ENCODE data around the gene ACKR2. TPM values are rescaled to one million over a fixed set of nuclear protein-coding genes. Genes with fewer than 3 reads are reported as not detected.

The ACKR2 gene
- total RNA-seq, 1 donor = not detected

- DNase-seq (ENCODE audit: insufficient read length, low spot score, missing footprints) = no peak
- Histone ChIP-seq H3K36me3 (ENCODE audit: insufficient read depth, low read length) (no peaks in the 10 kb centered on the region), H3K27ac (ENCODE audit: low read depth, low read length) (no peak overlapping the region), H4K20me1 (ENCODE audit: insufficient read depth, low read length) (no peaks in the 10 kb centered on the region), H2AFZ (ENCODE audit: low read length) (no peak overlapping the region), H3K4me2 (ENCODE audit: insufficient read depth, low read length) (no peak overlapping the region), H3K9me3 (ENCODE audit: low read depth, low read length) (no peaks in the 10 kb centered on the region), H3K27me3 (ENCODE audit: insufficient read depth, low read length) (peaks cover 14% of the 10 kb centered on the region), H3K4me3 (ENCODE audit: insufficient read depth, low read length) (no peak overlapping the region), H3K79me2 (ENCODE audit: insufficient read depth, low read length) (no peaks in the 10 kb centered on the region), H3K4me1 (ENCODE audit: insufficient read depth, low read length) (no peaks in the 10 kb centered on the region)
- TF ChIP-seq, protein P1, sequence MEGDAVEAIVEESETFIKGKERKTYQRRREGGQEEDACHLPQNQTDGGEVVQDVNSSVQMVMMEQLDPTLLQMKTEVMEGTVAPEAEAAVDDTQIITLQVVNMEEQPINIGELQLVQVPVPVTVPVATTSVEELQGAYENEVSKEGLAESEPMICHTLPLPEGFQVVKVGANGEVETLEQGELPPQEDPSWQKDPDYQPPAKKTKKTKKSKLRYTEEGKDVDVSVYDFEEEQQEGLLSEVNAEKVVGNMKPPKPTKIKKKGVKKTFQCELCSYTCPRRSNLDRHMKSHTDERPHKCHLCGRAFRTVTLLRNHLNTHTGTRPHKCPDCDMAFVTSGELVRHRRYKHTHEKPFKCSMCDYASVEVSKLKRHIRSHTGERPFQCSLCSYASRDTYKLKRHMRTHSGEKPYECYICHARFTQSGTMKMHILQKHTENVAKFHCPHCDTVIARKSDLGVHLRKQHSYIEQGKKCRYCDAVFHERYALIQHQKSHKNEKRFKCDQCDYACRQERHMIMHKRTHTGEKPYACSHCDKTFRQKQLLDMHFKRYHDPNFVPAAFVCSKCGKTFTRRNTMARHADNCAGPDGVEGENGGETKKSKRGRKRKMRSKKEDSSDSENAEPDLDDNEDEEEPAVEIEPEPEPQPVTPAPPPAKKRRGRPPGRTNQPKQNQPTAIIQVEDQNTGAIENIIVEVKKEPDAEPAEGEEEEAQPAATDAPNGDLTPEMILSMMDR (IDR thresholded peaks at IDR 0.05; ENCODE audit: extremely low read depth, low read depth, low read length) = no peak
Observed at GRCh38 chr3:42852441-42852840, 43.2 kb downstream of the ACKR2 start.

DNA sequence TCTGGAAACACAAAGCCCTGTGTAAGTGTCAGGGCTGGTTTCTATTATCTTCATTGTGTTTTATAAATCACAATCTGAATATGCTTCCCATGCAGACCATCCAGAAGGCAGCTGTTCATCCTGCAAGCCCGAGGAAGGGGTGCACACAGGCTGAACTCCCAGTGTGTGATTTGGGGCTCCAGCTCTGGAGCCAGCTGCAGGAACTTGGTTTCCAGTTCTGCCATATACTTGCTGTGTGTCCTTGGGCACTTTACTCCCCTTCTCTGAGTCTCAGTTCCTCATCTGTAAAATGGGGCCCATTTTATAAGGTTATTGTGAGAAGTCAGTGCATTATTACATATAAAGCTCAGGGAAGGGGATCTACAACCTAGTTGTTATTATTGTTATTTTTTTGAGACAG is 43.8 kb downstream of the ACKR2 start:
- no peak for DNase-seq (ENCODE audit: insufficient read length, low spot score, missing footprints)
- Histone ChIP-seq H3K4me3 (ENCODE audit: insufficient read depth, low read length) (no peak overlapping the region), H3K9me3 (ENCODE audit: low read depth, low read length) (no peaks in the 10 kb centered on the region), H4K20me1 (ENCODE audit: insufficient read depth, low read length) (no peaks in the 10 kb centered on the region), H3K79me2 (ENCODE audit: insufficient read depth, low read length) (no peaks in the 10 kb centered on the region), H2AFZ (ENCODE audit: low read length) (no peak overlapping the region), H3K27me3 (ENCODE audit: insufficient read depth, low read length) (peaks cover 14% of the 10 kb centered on the region), H3K4me1 (ENCODE audit: insufficient read depth, low read length) (no peaks in the 10 kb centered on the region), H3K36me3 (ENCODE audit: insufficient read depth, low read length) (no peaks in the 10 kb centered on the region), H3K27ac (ENCODE audit: low read depth, low read length) (no peak overlapping the region), H3K4me2 (ENCODE audit: insufficient read depth, low read length) (no peak overlapping the region)
- TF ChIP-seq, protein P1 (IDR thresholded peaks at IDR 0.05; ENCODE audit: extremely low read depth, low read depth, low read length) = no peak

DNA sequence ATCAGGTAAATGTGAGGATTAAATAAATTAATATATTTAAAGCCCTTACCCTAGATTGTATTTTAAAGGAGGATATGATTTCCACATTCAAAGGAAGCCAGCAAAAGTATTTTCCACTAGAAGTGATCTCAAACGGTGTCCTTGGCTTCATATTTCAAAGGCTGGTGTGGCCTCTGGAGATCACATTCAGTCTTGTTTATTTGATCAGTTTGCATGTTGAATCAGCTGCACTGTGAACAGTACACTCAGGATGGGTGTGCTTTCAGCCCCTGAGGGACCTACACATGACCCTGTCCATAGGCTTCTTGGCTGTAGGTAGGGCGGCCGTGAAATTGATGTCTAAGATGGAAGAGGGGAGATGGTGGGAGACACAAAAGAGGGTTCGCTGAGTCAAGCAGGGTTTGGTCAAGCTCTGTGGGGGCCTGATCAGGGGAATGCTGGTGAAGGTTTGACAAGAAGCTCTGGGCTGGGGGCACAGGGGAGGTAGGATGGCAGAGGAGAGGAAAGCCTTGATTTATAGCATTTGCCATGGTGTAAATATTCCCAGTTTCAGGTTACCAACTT is 44.6 kb downstream of the ACKR2 start:
- no peaks in the 10 kb centered on the region for H3K9me3 ChIP-seq (ENCODE audit: low read depth, low read length)
- DNase-seq (ENCODE audit: insufficient read length, low spot score, missing footprints) = no peak
- H4K20me1 ChIP-seq (ENCODE audit: insufficient read depth, low read length) = no peaks in the 10 kb centered on the region
- peaks cover 14% of the 10 kb centered on the region for H3K27me3 ChIP-seq (ENCODE audit: insufficient read depth, low read length)
- H3K4me3 ChIP-seq (ENCODE audit: insufficient read depth, low read length) = no peak overlapping the region
- no peaks in the 10 kb centered on the region for H3K4me1 ChIP-seq (ENCODE audit: insufficient read depth, low read length)
- no peak overlapping the region for H3K4me2 ChIP-seq (ENCODE audit: insufficient read depth, low read length)
- no peak overlapping the region for H2AFZ ChIP-seq (ENCODE audit: low read length)
- no peaks in the 10 kb centered on the region for H3K36me3 ChIP-seq (ENCODE audit: insufficient read depth, low read length)
- no peak overlapping the region for H3K27ac ChIP-seq (ENCODE audit: low read depth, low read length)
- no peaks in the 10 kb centered on the region for H3K79me2 ChIP-seq (ENCODE audit: insufficient read depth, low read length)
- TF ChIP-seq, protein P1 (IDR thresholded peaks at IDR 0.05; ENCODE audit: extremely low read depth, low read depth, low read length) = no peak

GRCh38 chr3:42855219-42855546 is 45.9 kb downstream of the ACKR2 start:
- Histone ChIP-seq H3K27me3 (ENCODE audit: insufficient read depth, low read length) (peaks cover 14% of the 10 kb centered on the region), H4K20me1 (ENCODE audit: insufficient read depth, low read length) (no peaks in the 10 kb centered on the region), H3K4me3 (ENCODE audit: insufficient read depth, low read length) (no peak overlapping the region)

More at GRCh38 chr3:42855219-42855546, 45.9 kb downstream of the ACKR2 start:
- H3K4me1 ChIP-seq (ENCODE audit: insufficient read depth, low read length) = no peaks in the 10 kb centered on the region
- H2AFZ ChIP-seq (ENCODE audit: low read length) = no peak overlapping the region
- H3K4me2 ChIP-seq (ENCODE audit: insufficient read depth, low read length) = no peak overlapping the region
- H3K27ac ChIP-seq (ENCODE audit: low read depth, low read length) = no peak overlapping the region
- DNase-seq (ENCODE audit: insufficient read length, low spot score, missing footprints) = no peak
- H3K36me3 ChIP-seq (ENCODE audit: insufficient read depth, low read length) = no peaks in the 10 kb centered on the region
- no peaks in the 10 kb centered on the region for H3K79me2 ChIP-seq (ENCODE audit: insufficient read depth, low read length)
- TF ChIP-seq, protein P1 (IDR thresholded peaks at IDR 0.05; ENCODE audit: extremely low read depth, low read depth, low read length) = no peak
- H3K9me3 ChIP-seq (ENCODE audit: low read depth, low read length) = no peaks in the 10 kb centered on the region
